Nephron (organoid): ENCODE data around the gene HEPHL1.

Experiments used
- H3K27ac Mint-ChIP-seq, 3 experiments: 2 replicates each; pipeline ENCODE4 v1.8.0; 2020; ENCODE audit warnings: mixed read lengths in 3 of 3, mild to moderate bottlenecking in 2 of 3, moderate library complexity in 1 of 3
- H3K27me3 Mint-ChIP-seq: 2 replicates; pipeline ENCODE4 v1.8.0; 2021; ENCODE audit warnings: low read depth, mild to moderate bottlenecking, moderate library complexity, mixed read lengths
- H3K36me3 Mint-ChIP-seq: 2 replicates; pipeline ENCODE4 v1.8.0; 2020; ENCODE audit warnings: low read depth, mixed read lengths
- H3K4me1 Mint-ChIP-seq: 2 replicates; pipeline ENCODE4 v1.8.0; 2020; ENCODE audit warnings: mixed read lengths
- H3K4me3 Mint-ChIP-seq, 3 experiments: 2 replicates each; pipeline ENCODE4 v1.8.0; 2020; ENCODE audit warnings: mild to moderate bottlenecking in 3 of 3, mixed read lengths in 3 of 3, moderate library complexity in 2 of 3
- H3K9me3 Mint-ChIP-seq: 2 replicates; pipeline ENCODE4 v1.8.0; 2020; ENCODE audit warnings: mixed read lengths
- TF ChIP-seq, protein P1 (sequence below), 3 experiments: fragments of 200-600 bp; sonication (generic); IDR thresholded peaks; one replicate each; pipeline ENCODE4 v1.5.0; 2021; ENCODE audit warnings: antibody characterized with exemption in 3 of 3; ENCODE audit not compliant: unreplicated experiment in 3 of 3

The HEPHL1 gene

DNA sequence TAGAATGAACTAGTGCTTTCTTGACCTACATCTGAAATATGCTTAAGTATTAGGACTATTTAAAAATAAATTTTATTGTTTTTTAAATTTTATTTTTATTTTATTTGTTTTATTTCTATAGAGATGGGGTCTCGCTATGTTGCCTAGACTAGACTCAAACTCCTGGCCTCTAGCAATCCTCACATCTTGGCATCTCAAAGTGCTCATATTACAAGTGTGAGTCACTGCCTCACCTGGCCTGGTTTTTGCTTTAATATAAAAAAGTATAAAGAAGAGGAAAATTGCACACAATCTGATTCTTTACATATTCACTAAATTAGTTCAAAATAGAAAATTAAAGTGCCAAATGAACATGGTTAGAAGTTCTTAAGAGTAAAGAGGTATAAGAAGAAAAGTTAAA is 37.5 kb downstream of the HEPHL1 start:
- TF ChIP-seq, protein P1, sequence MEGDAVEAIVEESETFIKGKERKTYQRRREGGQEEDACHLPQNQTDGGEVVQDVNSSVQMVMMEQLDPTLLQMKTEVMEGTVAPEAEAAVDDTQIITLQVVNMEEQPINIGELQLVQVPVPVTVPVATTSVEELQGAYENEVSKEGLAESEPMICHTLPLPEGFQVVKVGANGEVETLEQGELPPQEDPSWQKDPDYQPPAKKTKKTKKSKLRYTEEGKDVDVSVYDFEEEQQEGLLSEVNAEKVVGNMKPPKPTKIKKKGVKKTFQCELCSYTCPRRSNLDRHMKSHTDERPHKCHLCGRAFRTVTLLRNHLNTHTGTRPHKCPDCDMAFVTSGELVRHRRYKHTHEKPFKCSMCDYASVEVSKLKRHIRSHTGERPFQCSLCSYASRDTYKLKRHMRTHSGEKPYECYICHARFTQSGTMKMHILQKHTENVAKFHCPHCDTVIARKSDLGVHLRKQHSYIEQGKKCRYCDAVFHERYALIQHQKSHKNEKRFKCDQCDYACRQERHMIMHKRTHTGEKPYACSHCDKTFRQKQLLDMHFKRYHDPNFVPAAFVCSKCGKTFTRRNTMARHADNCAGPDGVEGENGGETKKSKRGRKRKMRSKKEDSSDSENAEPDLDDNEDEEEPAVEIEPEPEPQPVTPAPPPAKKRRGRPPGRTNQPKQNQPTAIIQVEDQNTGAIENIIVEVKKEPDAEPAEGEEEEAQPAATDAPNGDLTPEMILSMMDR (IDR thresholded peaks at IDR 0.05; ENCODE audit: unreplicated experiment in 3 of 3): no peak
- no peaks in the 10 kb centered on the region for H3K4me1 Mint-ChIP-seq
- H3K36me3 Mint-ChIP-seq: no peaks in the 10 kb centered on the region
- H3K9me3 Mint-ChIP-seq: no peaks in the 10 kb centered on the region
- H3K4me3 Mint-ChIP-seq: no peak overlapping the region
- no peak overlapping the region for H3K27ac Mint-ChIP-seq
- H3K27me3 Mint-ChIP-seq: no peaks in the 10 kb centered on the region

- no peak overlapping the region for H3K27ac Mint-ChIP-seq
- H3K4me1 Mint-ChIP-seq: no peaks in the 10 kb centered on the region
Measured at GRCh38 chr11:94059065-94059464, 37.9 kb downstream of the HEPHL1 start.

GRCh38 chr11:94060401-94060800 is 39.2 kb downstream of the HEPHL1 start:
- TF ChIP-seq, protein P1 (IDR thresholded peaks at IDR 0.05; ENCODE audit: unreplicated experiment in 3 of 3): no peak
- H3K4me1 Mint-ChIP-seq: no peaks in the 10 kb centered on the region
- H3K4me3 Mint-ChIP-seq: no peak overlapping the region
- no peaks in the 10 kb centered on the region for H3K36me3 Mint-ChIP-seq
- H3K9me3 Mint-ChIP-seq: no peaks in the 10 kb centered on the region
- no peak overlapping the region for H3K27ac Mint-ChIP-seq
- H3K27me3 Mint-ChIP-seq: no peaks in the 10 kb centered on the region

More at GRCh38 chr11:94059065-94059464, 37.9 kb downstream of the HEPHL1 start:
- Mint-ChIP-seq H3K9me3 (no peaks in the 10 kb centered on the region), H3K27me3 (no peaks in the 10 kb centered on the region), H3K4me3 (no peak overlapping the region), H3K36me3 (no peaks in the 10 kb centered on the region)
- TF ChIP-seq, protein P1 (IDR thresholded peaks at IDR 0.05; ENCODE audit: unreplicated experiment in 3 of 3): no peak

DNA sequence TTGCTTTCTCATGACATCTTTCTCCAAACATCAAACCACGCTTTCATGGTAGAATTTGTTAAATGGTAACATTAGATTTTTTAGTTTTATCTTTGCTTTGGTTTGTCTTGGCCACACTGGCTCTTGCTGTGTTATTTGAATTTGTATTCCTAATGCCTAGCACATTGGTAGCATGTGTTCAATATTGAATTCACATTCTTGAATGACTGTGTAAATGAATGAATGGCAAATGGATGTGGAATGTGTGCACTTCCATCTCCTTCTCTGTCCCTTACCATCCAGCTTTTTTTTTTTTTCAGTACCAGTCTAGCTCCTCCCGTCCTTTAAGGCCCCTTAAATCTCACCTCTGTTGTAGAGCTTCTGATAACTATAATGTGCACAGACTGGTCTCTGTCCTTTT is 41.2 kb downstream of the HEPHL1 start:
- TF ChIP-seq, protein P1 (IDR thresholded peaks at IDR 0.05; ENCODE audit: unreplicated experiment in 3 of 3): no peak
- Mint-ChIP-seq H3K27me3 (no peaks in the 10 kb centered on the region), H3K4me1 (peaks cover 6% of the 10 kb centered on the region), H3K4me3 (no peak overlapping the region), H3K27ac (no peak overlapping the region), H3K9me3 (no peaks in the 10 kb centered on the region), H3K36me3 (no peaks in the 10 kb centered on the region)

- TF ChIP-seq, protein P1 (IDR thresholded peaks at IDR 0.05; ENCODE audit: unreplicated experiment in 3 of 3): no peak
- Mint-ChIP-seq H3K27ac (peak overlapping the region; percentile 48 to 64 (median 51)), H3K36me3 (no peaks in the 10 kb centered on the region), H3K9me3 (no peaks in the 10 kb centered on the region), H3K27me3 (no peaks in the 10 kb centered on the region), H3K4me1 (peaks cover 6% of the 10 kb centered on the region), H3K4me3 (peak overlapping the region in 1 of 3 experiments; percentile 11)
Measured at GRCh38 chr11:94066901-94067429, 45.8 kb downstream of the HEPHL1 start.

DNA sequence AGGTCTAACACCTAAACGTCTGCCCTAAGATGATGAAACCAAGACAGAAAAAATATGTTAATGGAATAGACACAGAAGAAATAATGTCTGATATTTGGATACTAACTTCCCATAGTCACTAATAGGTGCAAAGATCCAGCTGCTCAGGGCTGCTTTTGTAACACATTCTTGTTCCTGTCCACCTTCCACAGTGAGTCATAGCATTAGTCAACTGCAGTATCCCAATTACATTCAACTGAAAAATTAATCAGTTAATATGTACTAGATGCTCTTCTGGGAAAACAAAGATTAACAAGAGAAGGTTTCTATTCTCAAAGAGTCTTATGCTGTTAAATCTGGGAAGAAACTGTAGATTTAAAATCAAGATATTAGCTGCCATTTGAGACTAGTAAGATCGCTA is 47.6 kb downstream of the HEPHL1 start:
- no peak overlapping the region for H3K27ac Mint-ChIP-seq
- peaks cover 6% of the 10 kb centered on the region for H3K4me1 Mint-ChIP-seq
- H3K9me3 Mint-ChIP-seq: no peaks in the 10 kb centered on the region
- H3K36me3 Mint-ChIP-seq: no peaks in the 10 kb centered on the region
- no peaks in the 10 kb centered on the region for H3K27me3 Mint-ChIP-seq
- TF ChIP-seq, protein P1 (IDR thresholded peaks at IDR 0.05; ENCODE audit: unreplicated experiment in 3 of 3): no peak
- H3K4me3 Mint-ChIP-seq: no peak overlapping the region
